Activated CD4-positive, CD25-positive, alpha-beta regulatory T cell (primary cell): ENCODE measurements around the gene OSBPL10.

ENCODE experiments used
- DNase-seq, 4 experiments: peaks; one replicate each; lab custom pipeline; 2025; lab: John Stamatoyannopoulos, UW

Gene OSBPL10

GRCh38 chr3:31848163-31848818 is 132.8 kb downstream of the OSBPL10 start:
- DNase-seq = no peak

GRCh38 chr3:31847760-31848159 is 133.3 kb downstream of the OSBPL10 start:
- DNase-seq = no peak

GRCh38 chr3:31841515-31841914 is 139.5 kb downstream of the OSBPL10 start:
- no peak for DNase-seq

GRCh38 chr3:31840252-31840651 is 140.8 kb downstream of the OSBPL10 start:
- DNase-seq = no peak

- DNase-seq = no peak
Observed at GRCh38 chr3:31839144-31839917, 141.7 kb downstream of the OSBPL10 start.

GRCh38 chr3:31836131-31837075 is 144.7 kb downstream of the OSBPL10 start:
- no peak for DNase-seq

- DNase-seq = no peak
Observed at GRCh38 chr3:31833391-31834190, 147.5 kb downstream of the OSBPL10 start.

- DNase-seq = no peak
Observed at GRCh38 chr3:31832551-31832950, 148.5 kb downstream of the OSBPL10 start.

GRCh38 chr3:31831591-31831990 is 149.5 kb downstream of the OSBPL10 start:
- no peak for DNase-seq

- no peak for DNase-seq
Observed at GRCh38 chr3:31829826-31830426, 151.1 kb downstream of the OSBPL10 start.

GRCh38 chr3:31829010-31829409 is 152.1 kb downstream of the OSBPL10 start:
- DNase-seq = no peak

GRCh38 chr3:31828007-31828406 is 153.1 kb downstream of the OSBPL10 start:
- DNase-seq = no peak

- no peak for DNase-seq
Observed at GRCh38 chr3:31823184-31823583, 157.9 kb downstream of the OSBPL10 start.

GRCh38 chr3:31821118-31821517 is 159.9 kb downstream of the OSBPL10 start:
- DNase-seq = no peak

- DNase-seq = no peak
Observed at GRCh38 chr3:31819441-31819840, 161.6 kb downstream of the OSBPL10 start.

GRCh38 chr3:31817411-31817966 is 163.6 kb downstream of the OSBPL10 start:
- DNase-seq = no peak

GRCh38 chr3:31815631-31816440 is 165.2 kb downstream of the OSBPL10 start:
- DNase-seq = no peak

GRCh38 chr3:31815006-31815405 is 166.1 kb downstream of the OSBPL10 start:
- no peak for DNase-seq

GRCh38 chr3:31813686-31814085 is 167.4 kb downstream of the OSBPL10 start:
- no peak for DNase-seq

GRCh38 chr3:31813197-31813596 is 167.9 kb downstream of the OSBPL10 start:
- DNase-seq = no peak
